Colonic mucosa (tissue), 4 donors: ENCODE measurements around the gene GMPR2. TPM values are rescaled to one million over a fixed set of nuclear protein-coding genes. Genes with fewer than 3 reads are reported as not detected.

Source experiments
- DNase-seq: peaks from one replicate; pipeline ENCODE4 v3.0.0-alpha.2; 2020
- H3K27ac ChIP-seq: fragments of 200-600 bp; one replicate; pipeline ENCODE4 v1.8.0; 2021
- H3K27me3 ChIP-seq: fragments of 200-600 bp; one replicate; pipeline ENCODE4 v1.8.0; 2021
- H3K36me3 ChIP-seq: fragments of 200-600 bp; one replicate; pipeline ENCODE4 v1.8.0; 2021
- H3K4me1 ChIP-seq: fragments of 200-600 bp; one replicate; pipeline ENCODE4 v1.8.0; 2021; ENCODE audit warnings: mild to moderate bottlenecking
- H3K4me3 ChIP-seq: fragments of 200-600 bp; one replicate; pipeline ENCODE4 v1.8.0; 2021
- H3K9ac ChIP-seq, 2 donors: one replicate each; pipeline ENCODE4 v1.7.0; 2013; ENCODE audit warnings: control low read depth in 2 of 2, low read depth in 2 of 2, low read length in 2 of 2
- H3K9me3 ChIP-seq: fragments of 200-600 bp; one replicate; pipeline ENCODE4 v1.8.0; 2021
- CTCF ChIP-seq: fragments of 200-600 bp; IDR thresholded peaks from one replicate; pipeline ENCODE4 v1.8.0; 2022; ENCODE audit warnings: antibody characterized with exemption, mild to moderate bottlenecking
- intact Hi-C: fragments of 100-400 bp; cut with DNase I; formaldehyde crosslinking; loops from one replicate; pipeline ENCODE4 v1.14.1; 2022
- total RNA-seq, 2 donors: library from RNA; stranded (reverse); fragmentation: NEBNext Ultra II Directional in 1 of 2; extraction: Animal tissue kit (Norgen Biotek cat#: 25700) in 1 of 2; gene quantifications; one replicate each; pipeline ENCODE4 v1.2.1, GENCODE V29; 2021
- donor health status: healthy.
- donor health status: DM: no; HTN: no; CAD: no.
- donor health status: DM: no; HTN: no; CAD: no.

Gene GMPR2
- total RNA-seq, 2 donors from 2014 or later = 57.9 to 68.1 TPM

- Histone ChIP-seq H3K9ac (no peak overlapping the region), H3K4me3 (no peak overlapping the region), H3K36me3 (no peaks in the 10 kb centered on the region), H3K4me1 (no peaks in the 10 kb centered on the region), H3K27ac (no peak overlapping the region), H3K27me3 (no peaks in the 10 kb centered on the region), H3K9me3 (no peaks in the 10 kb centered on the region)
- TF ChIP-seq CTCF = no peak
- no peak for DNase-seq
- intact Hi-C loops = no loop called here
These were observed 41.4 kb downstream of the GMPR2 start for GRCh38 chr14:24274101-24274543.

- H3K27ac ChIP-seq = peak overlapping the region; percentile 52
- no peak overlapping the region for H3K4me3 ChIP-seq
- intact Hi-C loops = no loop called here
- H3K4me1 ChIP-seq = no peaks in the 10 kb centered on the region
- no peaks in the 10 kb centered on the region for H3K9me3 ChIP-seq
- no peak for TF ChIP-seq CTCF
- H3K27me3 ChIP-seq = no peaks in the 10 kb centered on the region
- H3K9ac ChIP-seq = no peak overlapping the region
- H3K36me3 ChIP-seq = no peaks in the 10 kb centered on the region
- DNase-seq = no peak
These were observed 44.3 kb downstream of the GMPR2 start for GRCh38 chr14:24277071-24277470.

GRCh38 chr14:24277606-24278321 is 45.0 kb downstream of the GMPR2 start:
- no peaks in the 10 kb centered on the region for H3K27me3 ChIP-seq
- peak overlapping the region; percentile 52 for H3K27ac ChIP-seq
- peak; percentile 29 for DNase-seq
- TF ChIP-seq CTCF = no peak
- H3K4me3 ChIP-seq = no peak overlapping the region
- no peaks in the 10 kb centered on the region for H3K9me3 ChIP-seq
- no peak overlapping the region for H3K9ac ChIP-seq
- no peaks in the 10 kb centered on the region for H3K4me1 ChIP-seq
- H3K36me3 ChIP-seq = no peaks in the 10 kb centered on the region
- intact Hi-C loops = no loop called here

- TF ChIP-seq CTCF = no peak
- no peaks in the 10 kb centered on the region for H3K27me3 ChIP-seq
- H3K4me3 ChIP-seq = no peak overlapping the region
- no peaks in the 10 kb centered on the region for H3K9me3 ChIP-seq
- H3K4me1 ChIP-seq = no peaks in the 10 kb centered on the region
- H3K36me3 ChIP-seq = no peaks in the 10 kb centered on the region
- no peak for DNase-seq
- no peak overlapping the region for H3K9ac ChIP-seq
- no peak overlapping the region for H3K27ac ChIP-seq
- intact Hi-C loops = no loop called here
These were observed 45.7 kb downstream of the GMPR2 start for GRCh38 chr14:24278424-24278823.

GRCh38 chr14:24279301-24280186 is 46.8 kb downstream of the GMPR2 start:
- no peak for TF ChIP-seq CTCF
- Histone ChIP-seq H3K4me1 (no peaks in the 10 kb centered on the region), H3K4me3 (no peak overlapping the region), H3K9ac (no peak overlapping the region), H3K36me3 (no peaks in the 10 kb centered on the region), H3K9me3 (no peaks in the 10 kb centered on the region), H3K27ac (no peak overlapping the region), H3K27me3 (no peaks in the 10 kb centered on the region)
- intact Hi-C loops = no loop called here
- no peak for DNase-seq
